Neural progenitor cell (in vitro differentiated cells): ENCODE measurements around the gene C3orf52.

Experiments
- CTCF ChIP-seq: fragments of 200-600 bp; sonication (generic); IDR thresholded peaks from 2 replicates; pipeline ENCODE4 v1.5.1; 2017; ENCODE audit warnings: antibody characterized with exemption, mild to moderate bottlenecking
- EZH2 ChIP-seq: fragments of 200-600 bp; sonication (generic); IDR thresholded peaks from 2 replicates; pipeline ENCODE4 v1.6.1; 2017; ENCODE audit warnings: antibody characterized with exemption, mild to moderate bottlenecking, moderate library complexity
- EZH2phosphoT487 ChIP-seq: fragments of 200-600 bp; sonication (generic); IDR thresholded peaks from 2 replicates; pipeline ENCODE4 v1.6.1; 2017; ENCODE audit warnings: antibody characterized with exemption

- TF ChIP-seq CTCF, result no peak
- no peak for TF ChIP-seq EZH2
- TF ChIP-seq EZH2phosphoT487, result no peak
These were observed 39.6 kb upstream of the C3orf52 start for GRCh38 chr3:112046599-112046998.
